Spinal cord (tissue), 10 donors: ENCODE data around the gene KDELR3. TPM values are rescaled to one million over a fixed set of nuclear protein-coding genes. Genes with fewer than 3 reads are reported as not detected.

Experiments used
- DNase-seq, 6 donors: peaks; one replicate each; pipeline versions ENCODE4 v3.0.0 to v3.0.0-alpha.2; 2013 to 2015; ENCODE audit warnings: low spot score in 6 of 6, low read depth in 4 of 6
- H3K27ac ChIP-seq: one replicate; pipeline ENCODE4 v1.5.1; 2013; ENCODE audit warnings: low read depth, low read length, control low read depth
- H3K27me3 ChIP-seq: one replicate; pipeline ENCODE4 v1.6.1; 2013; ENCODE audit warnings: low read length; ENCODE audit not compliant: control insufficient read depth, insufficient read depth
- H3K36me3 ChIP-seq: one replicate; pipeline ENCODE4 v1.6.1; 2013; ENCODE audit warnings: low read length; ENCODE audit not compliant: control insufficient read depth, insufficient read depth
- H3K4me1 ChIP-seq: one replicate; pipeline ENCODE4 v1.6.1; 2013; ENCODE audit warnings: low read length; ENCODE audit not compliant: control insufficient read depth, insufficient read depth
- H3K4me3 ChIP-seq: one replicate; pipeline ENCODE4 v1.5.1; 2013; ENCODE audit warnings: low read depth, low read length, control low read depth
- H3K9me3 ChIP-seq: one replicate; pipeline ENCODE4 v1.6.1; 2013; ENCODE audit warnings: low read length; ENCODE audit not compliant: control insufficient read depth, insufficient read depth
- WGBS: methylation state at CpG from one replicate; pipeline ENCODE4 v1.1.5; 2013; ENCODE audit warnings: missing lambda C conversion rate; ENCODE audit not compliant: insufficient coverage; 5-methylcytosine and 5-hydroxymethylcytosine counted together
- polyA plus RNA-seq, 2 donors: library from polyadenylated mRNA; unstranded; fragments of 120-200 nt; gene quantifications; one replicate each; pipeline ENCODE4 v1.2.1, GENCODE V29; 2013; ENCODE audit not compliant: insufficient read length in 2 of 2
- total RNA-seq, 2 donors: library from RNA; depleted of rRNA in 1 of 2; stranded (reverse); fragments of 120-200 nt in 1 of 2; fragments of >200 nt in 1 of 2; gene quantifications; one replicate each; pipeline versions ENCODE4 v1.2.3 to v1.2.4, GENCODE V29; 2013 to 2014
- donor health status: healthy.

Gene KDELR3
- total and polyA plus RNA-seq, 4 donors: 3.8 to 28.5 (median 18.0) TPM

GRCh38 chr22:38531251-38531938 is 63.5 kb downstream of the KDELR3 start:
- no peaks in the 10 kb centered on the region for H3K4me1 ChIP-seq
- no peaks in the 10 kb centered on the region for H3K27me3 ChIP-seq
- no peaks in the 10 kb centered on the region for H3K36me3 ChIP-seq
- no CpG with 5 or more reads among the region's 4 CpGs for WGBS
- H3K9me3 ChIP-seq: no peaks in the 10 kb centered on the region
- no peak overlapping the region for H3K27ac ChIP-seq
- H3K4me3 ChIP-seq: no peak overlapping the region
- DNase-seq: peak in 1 of 6 donors; percentile 43

Other genes with a start within 250 kb of the KDELR3 start
- gene TMEM184B, start 195.1 kb upstream of the KDELR3 start, total RNA-seq: 10 to 100 TPM; 15.6 to 17.6 TPM
- gene TMEM184B, start 195.1 kb upstream of the KDELR3 start, polyA plus RNA-seq: 10 to 100 TPM; 65.4 to 85.6 TPM
- 100 to 1,000 TPM in 1 of 2 donors, 10 to 100 TPM in 1; 69.1 to 113 TPM for gene CSNK1E, start 150.7 kb upstream of the KDELR3 start, total RNA-seq
- gene CSNK1E, start 150.7 kb upstream of the KDELR3 start, polyA plus RNA-seq: 100 to 1,000 TPM; 227 to 254 TPM
- gene KCNJ4, start 12.9 kb upstream of the KDELR3 start, total RNA-seq: 1 to 10 TPM in 1 of 2 donors, under 1 TPM in 1; 0.79 to 1.2 TPM
- 1 to 10 TPM; 1.1 to 1.2 TPM for gene KCNJ4, start 12.9 kb upstream of the KDELR3 start, polyA plus RNA-seq
- gene DDX17, start 38.2 kb downstream of the KDELR3 start, total RNA-seq: 100 to 1,000 TPM; 564 to 606 TPM
- gene DDX17, start 38.2 kb downstream of the KDELR3 start, polyA plus RNA-seq: 100 to 1,000 TPM; 546 to 591 TPM
- gene DMC1, start 102.1 kb downstream of the KDELR3 start, total RNA-seq: 1 to 10 TPM; 3.8 to 3.9 TPM
- 1 to 10 TPM; 1.9 to 2.9 TPM for gene DMC1, start 102.1 kb downstream of the KDELR3 start, polyA plus RNA-seq
- 1 to 10 TPM; 5.9 to 8.8 TPM for gene FAM227A, start 188.3 kb downstream of the KDELR3 start, total RNA-seq
- 1 to 10 TPM; 6.5 to 9.4 TPM for gene FAM227A, start 188.3 kb downstream of the KDELR3 start, polyA plus RNA-seq
- gene CBY1, start 188.5 kb downstream of the KDELR3 start, total RNA-seq: 10 to 100 TPM; 16.1 to 37.5 TPM
- gene CBY1, start 188.5 kb downstream of the KDELR3 start, polyA plus RNA-seq: 10 to 100 TPM; 38.1 to 53.0 TPM
- gene TOMM22, start 213.9 kb downstream of the KDELR3 start, total RNA-seq: 10 to 100 TPM; 38.4 to 52.3 TPM
- gene TOMM22, start 213.9 kb downstream of the KDELR3 start, polyA plus RNA-seq: 10 to 100 TPM; 78.7 to 86.1 TPM
- gene JOSD1, start 232.8 kb downstream of the KDELR3 start, total RNA-seq: 10 to 100 TPM; 36.4 to 51.0 TPM
- 10 to 100 TPM; 35.4 to 43.1 TPM for gene JOSD1, start 232.8 kb downstream of the KDELR3 start, polyA plus RNA-seq
- gene GTPBP1, start 237.8 kb downstream of the KDELR3 start, total RNA-seq: 10 to 100 TPM; 25.0 to 31.8 TPM
- gene GTPBP1, start 237.8 kb downstream of the KDELR3 start, polyA plus RNA-seq: 10 to 100 TPM; 57.0 to 79.6 TPM